GM12878 (cell line): ENCODE results near the gene ZYX. TPM values are rescaled to one million over a fixed set of nuclear protein-coding genes. Genes with fewer than 3 reads are reported as not detected.

Experiments used
- ATAC-seq: fragments of 200-7000 bp; cut with Tn5 transposase; 3 replicates; pipeline ENCODE4 v1.9.1; 2020; ENCODE audit warnings: mild to moderate bottlenecking, moderate library complexity
- BruUV-seq: library from RNA; stranded (reverse); fragments of 400-500 nt; replicated peaks from 2 replicates; lab custom pipeline; 2021; lab: Mats Ljungman, UMichigan
- CTCF ChIA-PET: fragments of 300-600 bp; sonication (Branson Sonifier 250); formaldehyde crosslinking; extraction: SDS; loops from one replicate; lab custom pipeline; 2021; ENCODE audit warnings: inconsistent platforms; lab: Yijun Ruan, JAX
- POLR2A ChIA-PET: fragments of 350-600 bp; formaldehyde crosslinking; extraction: SDS; loops from one replicate; lab custom pipeline; 2021; ENCODE audit warnings: inconsistent platforms; lab: Charles Lee
- RAD21 ChIA-PET: fragments of 300-600 bp; sonication (Branson Sonifier 250); formaldehyde crosslinking; loops from one replicate; lab custom pipeline; 2023; ENCODE audit warnings: antibody characterized with exemption; ENCODE audit not compliant: unreplicated experiment; lab: Charles Lee
- SMC1A ChIA-PET: fragments of 300-600 bp; sonication (Branson Sonifier 250); formaldehyde crosslinking; loops from one replicate; lab custom pipeline; 2023; ENCODE audit not compliant: unreplicated experiment, uncharacterized antibody; lab: Charles Lee
- DNase-seq: peaks from one replicate; pipeline ENCODE4 v3.0.0-alpha.2; 2011; ENCODE audit warnings: low read depth, low spot score
- FAIRE-seq: peaks from 3 replicates; lab custom pipeline; 2011; peaks lifted over from hg19 to GRCh38; lab: Jason Lieb, UNC
- H2AFZ ChIP-seq: 2 replicates; pipeline ENCODE4 v1.6.0; 2011; ENCODE audit warnings: low read depth, low read length, control low read depth; ENCODE audit not compliant: control insufficient read depth
- H3K27ac ChIP-seq: 2 replicates; pipeline ENCODE4 v1.5.1; 2011; ENCODE audit warnings: control low read depth; ENCODE audit not compliant: control insufficient read depth, insufficient read depth
- H3K27me3 ChIP-seq, 2 experiments: replicated peaks in 1 of 2; 2 replicates each; pipeline versions ENCODE4 v1.6.0 to v1.6.1; 2011; ENCODE audit warnings: low read length in 1 of 2; ENCODE audit not compliant: control insufficient read depth in 2 of 2, insufficient read depth in 2 of 2
- H3K36me3 ChIP-seq, 2 experiments: 2 replicates each; pipeline ENCODE4 v1.5.1; 2011; ENCODE audit warnings: low read length in 1 of 2; ENCODE audit not compliant: control insufficient read depth in 2 of 2, insufficient read depth in 2 of 2
- H3K4me1 ChIP-seq: 2 replicates; pipeline ENCODE4 v1.6.1; 2011; ENCODE audit warnings: mild to moderate bottlenecking, low read length, moderate library complexity, mixed read lengths; ENCODE audit not compliant: control insufficient read depth, insufficient read depth
- H3K4me2 ChIP-seq: 2 replicates; pipeline ENCODE4 v1.6.0; 2011; ENCODE audit warnings: control low read depth; ENCODE audit not compliant: control insufficient read depth, insufficient read depth
- H3K4me3 ChIP-seq: fragments of 200-600 bp; sonication (generic); 2 replicates; pipeline ENCODE4 v1.5.1; 2016
- H3K79me2 ChIP-seq: 2 replicates; pipeline ENCODE4 v1.6.0; 2011; ENCODE audit warnings: low read length; ENCODE audit not compliant: control insufficient read depth, insufficient read depth
- H3K9ac ChIP-seq: 2 replicates; pipeline ENCODE4 v1.8.0; 2011; ENCODE audit warnings: low read length, control low read depth, mixed read lengths; ENCODE audit not compliant: control insufficient read depth, insufficient read depth
- H3K9me3 ChIP-seq: replicated peaks from 3 replicates; pipeline ENCODE4 v1.5.1; 2011; ENCODE audit warnings: mild to moderate bottlenecking, low read length; ENCODE audit not compliant: control insufficient read depth, insufficient read depth
- H4K20me1 ChIP-seq: 2 replicates; pipeline ENCODE4 v1.6.0; 2011; ENCODE audit not compliant: control insufficient read depth, insufficient read depth
- CBFB ChIP-seq: IDR thresholded peaks from 2 replicates; pipeline ENCODE4 v1.6.1; 2016; ENCODE audit warnings: antibody characterized with exemption, low read depth
- CHD2 ChIP-seq: IDR thresholded peaks from 2 replicates; pipeline ENCODE4 v1.6.1; 2011; ENCODE audit warnings: low read depth, low read length, improper control_type of control experiment, borderline replicate concordance
- E2F4 ChIP-seq: IDR thresholded peaks from 2 replicates; pipeline ENCODE4 v1.6.1; 2012; ENCODE audit warnings: low read depth, low read length, improper control_type of control experiment
- FOXM1 ChIP-seq: IDR thresholded peaks from 2 replicates; pipeline ENCODE4 v1.6.1; 2012; ENCODE audit warnings: low read depth, mild to moderate bottlenecking, inconsistent platforms, low read length, moderate library complexity
- HDGF ChIP-seq: fragments of 450-650 bp; IDR thresholded peaks from 2 replicates; pipeline ENCODE4 v1.6.1; 2016; ENCODE audit warnings: antibody characterized with exemption
- LARP7 ChIP-seq: fragments of 450-650 bp; IDR thresholded peaks from 2 replicates; pipeline ENCODE4 v1.6.1; 2017; ENCODE audit warnings: mild to moderate bottlenecking
- NBN ChIP-seq: fragments of 450-650 bp; IDR thresholded peaks from 2 replicates; pipeline ENCODE4 v1.6.1; 2016
- NR2C2 ChIP-seq: IDR thresholded peaks from 2 replicates; pipeline ENCODE4 v1.6.1; 2011; ENCODE audit warnings: borderline replicate concordance, low read depth; ENCODE audit not compliant: control insufficient read depth, insufficient read length
- RAD51 ChIP-seq: fragments of 450-650 bp; IDR thresholded peaks from 2 replicates; pipeline ENCODE4 v1.6.1; 2016; ENCODE audit warnings: moderate library complexity, mild to moderate bottlenecking, inconsistent platforms
- RFX5 ChIP-seq: IDR thresholded peaks from 2 replicates; pipeline ENCODE4 v1.6.1; 2011; ENCODE audit warnings: low read depth, low read length, improper control_type of control experiment
- SMC3 ChIP-seq: IDR thresholded peaks from 2 replicates; pipeline ENCODE4 v1.6.1; 2011; ENCODE audit warnings: low read length, improper control_type of control experiment, borderline replicate concordance
- TBL1XR1 ChIP-seq: IDR thresholded peaks from 2 replicates; pipeline ENCODE4 v1.6.1; 2012; ENCODE audit warnings: low read depth, low read length, improper control_type of control experiment
- WGBS: methylation state at CpG from one replicate; pipeline ENCODE4 v1.1.6; 2016; ENCODE audit warnings: low lambda C conversion rate; ENCODE audit not compliant: insufficient replicate concordance, insufficient coverage; ENCODE audit errors: missing lambda C conversion rate; 5-methylcytosine and 5-hydroxymethylcytosine counted together
- in situ Hi-C: fragments of 300-500 bp; cut with MboI; formaldehyde crosslinking; loops from 9 replicates; pipeline ENCODE4 v1.14.3; 2018; ENCODE audit warnings: mixed read lengths
- intact Hi-C: fragments of 100-400 bp; cut with micrococcal nuclease; formaldehyde crosslinking; loops from one replicate; pipeline ENCODE4 v1.14.2; 2022; ENCODE audit not compliant: unreplicated experiment
- polyA plus RNA-seq, 11 experiments: library from polyadenylated mRNA; depleted of rRNA in 4 of 11; unstranded in 6 of 11; stranded (reverse) in 5 of 11; fragments of >200 nt; fragmentation: Nextera tagmentation in 4 of 11; fragmentation: Illumina TruSeq in 1 of 11; extraction: Ambion mirVana in 4 of 11; extraction: Trizol in 1 of 11; gene quantifications; 1 replicate in 1 of 11; 2 replicates in 10 of 11; pipeline versions ENCODE4 v1.2.1 to v1.2.3, GENCODE V29; 2011 to 2016; ENCODE audit warnings: inconsistent platforms in 2 of 11, missing spikeins in 2 of 11, low read depth in 1 of 11
- total RNA-seq, 4 experiments: library from RNA; depleted of rRNA in 3 of 4; stranded (reverse); fragments of >200 nt in 3 of 4; fragmentation: Illumina TruSeq in 1 of 4; extraction: Trizol in 1 of 4; gene quantifications; 2 replicates each; pipeline versions ENCODE4 v1.2.1 to v1.2.3, GENCODE V29; 2013 to 2021
- TF ChIP-seq, protein P1 (sequence below): IDR thresholded peaks from 2 replicates; pipeline ENCODE4 v1.6.1; 2011; ENCODE audit warnings: mild to moderate bottlenecking, low read depth, low read length, moderate library complexity; ENCODE audit not compliant: insufficient replicate concordance
- TF ChIP-seq, protein P2 (sequence below): IDR thresholded peaks from 2 replicates; pipeline ENCODE4 v1.6.1; 2011; ENCODE audit warnings: low read depth, mild to moderate bottlenecking, low read length, moderate library complexity, borderline replicate concordance; ENCODE audit errors: extremely low read depth

ZYX gene
- total and polyA plus RNA-seq, 10 of the 15 experiments (the other 5 are each of a cell fraction or from before 2014, with no cell fraction given) = 2.1 to 100 (median 27.6) TPM

DNA sequence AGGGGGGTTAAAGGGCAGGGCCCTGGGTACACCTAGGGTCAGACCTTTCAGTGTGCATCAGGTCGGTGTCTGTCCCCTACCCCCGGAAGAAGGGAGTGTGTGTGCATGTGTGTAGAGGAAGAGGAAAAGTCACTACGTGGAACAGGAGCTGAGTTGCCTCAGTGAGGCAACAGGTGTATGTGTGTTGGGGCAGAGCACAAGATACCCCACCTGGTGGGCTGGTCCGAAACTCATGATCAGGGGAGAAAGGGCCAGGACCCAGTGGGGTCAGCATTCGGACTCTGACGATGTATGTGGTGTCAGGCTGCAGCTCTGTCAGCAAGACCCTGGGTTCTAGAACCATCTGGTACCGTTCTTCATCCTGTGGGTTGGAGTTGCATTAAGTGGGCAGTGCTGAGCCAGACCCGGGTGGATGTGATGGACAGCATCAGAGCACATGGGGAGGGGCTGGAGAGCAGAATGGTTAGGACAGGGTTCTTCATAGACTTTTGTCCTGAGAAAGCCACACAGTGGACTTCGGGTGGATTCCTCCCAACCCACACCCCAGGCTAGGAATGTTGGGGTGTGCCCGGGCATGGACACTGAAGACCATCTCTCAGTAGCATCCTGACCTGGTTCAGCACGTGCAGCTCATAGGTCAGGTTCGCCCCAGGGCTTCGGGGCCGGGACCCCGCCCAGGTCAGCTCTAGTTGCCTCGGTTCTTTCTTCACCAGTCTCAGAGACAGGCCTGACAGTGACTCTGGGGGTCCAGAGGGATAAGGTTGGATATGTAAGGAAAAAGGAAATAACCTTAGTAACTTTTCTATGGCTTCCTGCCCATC lies 16.8 kb downstream of the ZYX start:
- no peaks in the 10 kb centered on the region for H3K36me3 ChIP-seq
- FAIRE-seq (no peak), ATAC-seq (no peak), DNase-seq (no peak)
- no TSS peak for BruUV-seq
- SMC1A ChIA-PET = no interaction called here
- TF ChIP-seq LARP7 (no peak), HDGF (no peak), RFX5 (no peak)
- CTCF ChIA-PET = interaction anchor here (0.6 to 1.5 kb wide), 2 partner anchors 18 to 137 kb away, joined by 3 read pairs; no protein-coding TSS in a partner anchor
- WGBS = 45% methylated on average over 16 of the region's 16 CpGs
- H3K9ac ChIP-seq = no peak overlapping the region
- no peak overlapping the region for H2AFZ ChIP-seq
- no peak overlapping the region for H3K4me2 ChIP-seq
- H3K4me1 ChIP-seq = no peaks in the 10 kb centered on the region
- no peaks in the 10 kb centered on the region for H3K9me3 ChIP-seq
- H3K4me3 ChIP-seq = no peak overlapping the region
- in situ Hi-C loops = no loop called here
- no peaks in the 10 kb centered on the region for H4K20me1 ChIP-seq
- RAD21 ChIA-PET = interaction anchor here (0.6 kb wide), 1 partner anchor 17 kb away, joined by 3 read pairs; no protein-coding TSS in a partner anchor
- intact Hi-C loops = no loop called here
- H3K27me3 ChIP-seq = no peaks in the 10 kb centered on the region
- POLR2A ChIA-PET = no interaction called here
- no peaks in the 10 kb centered on the region for H3K79me2 ChIP-seq
- no peak overlapping the region for H3K27ac ChIP-seq

DNA sequence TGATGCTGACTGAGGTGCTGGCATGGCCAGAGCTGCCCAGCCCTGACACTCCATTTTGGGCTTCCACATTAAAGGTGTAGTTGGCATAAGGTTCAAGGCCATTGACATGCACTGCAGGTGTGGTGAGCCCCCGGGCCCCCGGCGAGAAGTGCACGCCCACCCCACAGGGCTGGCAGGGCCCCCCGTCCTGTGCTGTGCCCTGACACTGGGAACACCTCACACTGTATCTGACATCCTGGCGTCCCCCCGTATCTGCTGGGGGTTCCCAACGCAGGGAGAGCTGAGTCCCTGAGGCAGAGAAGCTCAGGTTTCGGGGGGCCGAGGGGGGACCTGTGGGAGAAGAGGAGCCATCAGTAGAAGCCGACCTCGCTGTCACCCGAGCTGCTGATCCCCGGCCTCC lies 17.5 kb downstream of the ZYX start:
- no TSS peak for BruUV-seq
- Histone ChIP-seq H3K27me3 (no peaks in the 10 kb centered on the region), H3K27ac (no peak overlapping the region), H3K36me3 (no peaks in the 10 kb centered on the region), H3K4me3 (no peak overlapping the region), H3K4me1 (no peaks in the 10 kb centered on the region), H3K4me2 (no peak overlapping the region), H4K20me1 (no peaks in the 10 kb centered on the region), H3K9me3 (no peaks in the 10 kb centered on the region), H3K9ac (no peak overlapping the region), H3K79me2 (no peaks in the 10 kb centered on the region), H2AFZ (no peak overlapping the region)
- CTCF ChIA-PET = interaction anchor here (1.5 kb wide), 1 partner anchor 18 kb away, joined by 3 read pairs; no protein-coding TSS in a partner anchor
- POLR2A ChIA-PET = no interaction called here
- no peak for FAIRE-seq
- 49% methylated on average over 14 of the region's 14 CpGs for WGBS
- intact Hi-C loops = no loop called here
- DNase-seq = no peak
- in situ Hi-C loops = no loop called here
- ATAC-seq = no peak
- SMC1A ChIA-PET = no interaction called here
- RAD21 ChIA-PET = no interaction called here
- TF ChIP-seq CHD2 (no peak), NR2C2 (no peak), SMC3 (no peak), FOXM1 (no peak), E2F4 (no peak), CBFB (no peak), TBL1XR1 (no peak), NBN (no peak), RAD51 (no peak)
- TF ChIP-seq, protein P1, sequence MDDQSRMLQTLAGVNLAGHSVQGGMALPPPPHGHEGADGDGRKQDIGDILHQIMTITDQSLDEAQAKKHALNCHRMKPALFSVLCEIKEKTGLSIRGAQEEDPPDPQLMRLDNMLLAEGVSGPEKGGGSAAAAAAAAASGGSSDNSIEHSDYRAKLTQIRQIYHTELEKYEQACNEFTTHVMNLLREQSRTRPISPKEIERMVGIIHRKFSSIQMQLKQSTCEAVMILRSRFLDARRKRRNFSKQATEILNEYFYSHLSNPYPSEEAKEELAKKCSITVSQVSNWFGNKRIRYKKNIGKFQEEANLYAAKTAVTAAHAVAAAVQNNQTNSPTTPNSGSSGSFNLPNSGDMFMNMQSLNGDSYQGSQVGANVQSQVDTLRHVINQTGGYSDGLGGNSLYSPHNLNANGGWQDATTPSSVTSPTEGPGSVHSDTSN = no peak
- TF ChIP-seq, protein P2, sequence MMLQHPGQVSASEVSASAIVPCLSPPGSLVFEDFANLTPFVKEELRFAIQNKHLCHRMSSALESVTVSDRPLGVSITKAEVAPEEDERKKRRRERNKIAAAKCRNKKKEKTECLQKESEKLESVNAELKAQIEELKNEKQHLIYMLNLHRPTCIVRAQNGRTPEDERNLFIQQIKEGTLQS = no peak
